GM18868 (cell line): Measurements from ENCODE around the gene TAF11L2.
"Not testable (repeated sequence)": the region's sequence is repeated elsewhere in the genome, so short reads cannot be mapped to it uniquely, and the experiment has no call there.

Experiments
- ATAC-seq: cut with Tn5 transposase; IDR thresholded peaks from one replicate; pipeline ENCODE4 v1.9.1; 2021; ENCODE audit warnings: mild to moderate bottlenecking, moderate library complexity; ENCODE audit not compliant: unreplicated experiment

TAF11L2 gene

DNA sequence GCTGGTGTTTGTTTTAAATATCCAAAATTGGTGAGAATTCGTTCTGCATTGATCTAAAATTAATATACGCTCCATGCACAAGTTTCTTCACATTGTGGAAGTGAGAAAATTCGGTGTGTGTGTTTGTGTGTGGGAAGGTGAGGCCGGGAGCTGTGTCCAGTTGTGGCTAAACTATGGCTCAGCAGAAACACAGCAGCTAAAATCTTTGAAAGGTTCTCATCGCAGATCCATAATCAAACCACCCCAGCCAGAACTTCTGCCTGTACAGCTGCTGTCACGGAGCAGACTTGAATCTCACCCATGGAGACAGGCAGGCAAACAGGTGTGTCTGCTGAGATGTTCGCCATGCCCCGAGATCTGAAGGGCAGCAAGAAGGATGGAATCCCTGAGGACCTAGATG is at the start of gene TAF11L2:
Gene TAF11L2, plus strand, starts transcription at position 301 of the 400 bp plus-strand sequence.
- ATAC-seq, result not testable (repeated sequence)

DNA sequence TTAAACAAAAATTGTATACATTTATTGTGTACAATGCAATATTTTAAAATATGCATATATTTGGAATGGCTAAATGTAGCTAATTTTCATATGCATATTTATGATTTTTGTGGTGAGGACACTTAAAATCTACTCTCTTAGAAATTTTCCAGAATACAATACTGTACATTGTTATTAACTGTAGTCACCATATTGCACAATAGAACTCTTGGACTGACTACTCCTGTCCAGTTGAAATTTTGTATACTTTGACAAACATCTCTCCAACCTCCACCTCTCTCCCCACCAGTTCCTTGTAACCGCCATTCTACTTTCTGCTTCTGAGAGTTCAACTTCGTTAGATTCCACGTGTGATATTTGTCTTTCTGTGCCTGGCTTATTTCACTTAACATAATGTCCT is 49.2 kb upstream of the TAF11L2 start:
- no peak for ATAC-seq

DNA sequence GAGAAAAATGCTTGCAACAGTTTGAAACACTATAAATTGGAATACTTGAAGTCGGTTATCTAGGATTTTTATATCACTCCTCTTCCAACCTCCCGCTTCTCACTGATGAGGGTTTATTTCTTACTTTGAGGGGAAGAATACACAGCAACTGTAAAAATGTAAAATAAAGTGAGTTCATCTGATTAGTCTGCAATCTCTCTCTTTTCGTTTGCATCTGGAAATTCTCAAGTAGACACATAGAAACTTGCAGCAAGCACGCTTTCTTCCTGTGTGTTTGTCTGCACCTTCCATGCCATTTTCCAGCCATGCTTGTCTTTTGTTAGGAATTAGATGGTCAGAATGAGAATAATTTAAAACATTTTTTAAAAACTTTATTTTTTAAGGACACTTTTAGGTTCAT is 45.1 kb upstream of the TAF11L2 start:
- no peak for ATAC-seq

- ATAC-seq, result no peak
Measured at GRCh38 chr5:17455942-17456341, 42.1 kb upstream of the TAF11L2 start.

DNA sequence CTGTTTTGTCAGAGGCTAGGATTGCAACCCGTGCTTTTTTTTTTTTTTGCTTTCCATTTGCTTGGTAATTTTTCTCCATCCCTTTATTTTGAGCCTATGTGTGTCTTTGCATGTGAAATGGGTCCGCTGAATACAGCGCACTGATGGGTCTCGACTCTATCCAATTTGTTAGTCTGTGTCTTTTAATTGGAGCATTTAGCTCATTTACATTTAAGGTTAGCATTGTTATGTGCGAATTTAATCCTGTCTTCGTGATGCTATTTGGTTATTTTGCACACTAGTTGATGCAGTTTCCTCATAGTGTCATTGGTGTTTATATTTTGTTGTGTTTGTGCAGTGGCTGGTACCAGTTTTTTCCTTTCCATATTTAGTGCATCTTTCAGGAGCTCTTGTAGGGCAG is 36.2 kb upstream of the TAF11L2 start:
- no peak for ATAC-seq

GRCh38 chr5:17463653-17464052 is 34.4 kb upstream of the TAF11L2 start:
- no peak for ATAC-seq

DNA sequence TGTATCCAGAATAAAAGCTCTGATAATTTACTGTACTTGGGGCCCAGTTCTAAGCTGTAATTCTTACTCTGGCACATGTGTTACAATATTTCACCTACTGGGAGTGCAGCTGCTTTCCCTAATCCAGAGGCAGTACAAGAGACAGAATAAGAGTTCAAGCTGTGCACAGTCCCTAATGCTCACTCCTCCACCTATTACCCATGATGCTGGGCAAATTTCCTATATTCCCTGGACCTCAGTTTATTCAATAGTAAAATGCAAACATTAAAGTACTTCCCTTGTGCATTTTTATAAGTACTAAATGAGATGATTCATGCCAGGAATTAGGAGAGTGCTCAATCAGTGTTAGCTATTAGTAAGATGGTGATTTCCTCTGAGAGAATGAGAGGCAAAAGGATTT is 28.0 kb upstream of the TAF11L2 start:
- ATAC-seq, result no peak

DNA sequence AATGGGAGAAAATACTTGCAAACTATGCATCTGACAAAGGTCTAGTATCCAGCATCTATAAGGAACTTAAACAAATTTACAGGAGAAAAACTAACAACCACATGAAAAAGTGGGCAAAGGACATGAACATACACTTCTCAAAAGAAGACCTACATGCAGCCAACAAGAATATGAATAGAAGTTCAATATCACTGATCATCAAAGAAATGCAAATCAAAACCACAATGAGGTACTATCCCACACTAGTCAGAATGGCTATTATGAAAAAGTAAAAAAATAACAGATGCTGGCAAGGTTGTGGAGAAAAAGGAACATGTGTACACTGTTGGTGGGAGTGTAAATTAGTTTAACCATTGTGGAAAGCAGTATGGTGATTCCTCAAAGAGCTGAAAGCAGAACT is 23.0 kb upstream of the TAF11L2 start:
- ATAC-seq, result not testable (repeated sequence)

DNA sequence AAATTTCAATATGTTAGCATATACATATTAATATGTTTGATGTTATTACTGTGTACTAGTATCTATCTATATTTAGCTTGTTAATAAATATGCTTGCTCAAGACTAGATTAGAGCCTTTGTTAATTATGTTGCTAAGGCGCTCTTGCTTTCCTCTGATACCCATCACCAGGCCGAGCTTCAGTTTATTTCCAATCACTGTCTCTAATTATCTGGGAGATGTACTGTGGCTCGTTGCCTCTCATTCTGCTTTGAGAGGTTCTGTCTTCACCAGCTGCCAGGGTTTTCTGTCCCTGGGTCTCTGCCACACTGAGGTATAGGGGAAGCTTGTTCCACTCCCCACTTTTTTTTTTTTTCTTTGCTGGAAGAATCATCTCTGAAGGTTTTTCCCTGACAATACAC is 21.0 kb upstream of the TAF11L2 start:
- no peak for ATAC-seq

DNA sequence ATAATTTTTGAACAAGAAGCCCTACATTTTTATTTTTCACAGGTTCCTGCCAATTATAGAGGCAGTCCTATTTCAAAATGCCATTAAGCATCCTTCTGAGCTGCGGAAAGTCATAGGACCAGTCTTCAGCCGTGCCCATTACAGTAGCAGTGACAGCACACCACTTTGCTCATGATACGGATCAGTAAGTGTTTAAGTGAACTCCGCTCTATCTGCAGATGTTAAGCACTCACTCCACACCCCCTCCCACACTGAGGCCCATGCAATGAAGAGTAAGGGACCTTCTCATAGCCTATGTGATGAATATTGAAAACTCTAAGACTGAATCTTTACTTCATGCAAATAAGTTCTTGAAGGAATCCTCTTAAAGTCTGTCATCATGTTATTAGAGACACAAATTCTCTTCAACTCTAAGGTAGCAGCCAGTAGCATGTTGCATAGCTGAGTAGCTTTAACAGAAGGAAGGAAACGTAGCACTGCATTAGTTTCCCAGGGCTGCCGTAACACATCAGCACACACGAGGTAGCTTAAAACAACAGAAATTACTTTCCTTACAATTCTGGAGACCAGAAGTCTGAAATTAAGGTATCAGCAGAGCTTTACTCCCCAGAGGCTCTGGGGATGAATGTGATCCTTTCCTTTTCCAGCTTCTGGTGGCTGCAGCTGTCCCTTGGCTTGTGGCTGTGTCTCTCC is 20.3 kb upstream of the TAF11L2 start:
- no peak for ATAC-seq

GRCh38 chr5:17481378-17481777 is 16.7 kb upstream of the TAF11L2 start:
- no peak for ATAC-seq

DNA sequence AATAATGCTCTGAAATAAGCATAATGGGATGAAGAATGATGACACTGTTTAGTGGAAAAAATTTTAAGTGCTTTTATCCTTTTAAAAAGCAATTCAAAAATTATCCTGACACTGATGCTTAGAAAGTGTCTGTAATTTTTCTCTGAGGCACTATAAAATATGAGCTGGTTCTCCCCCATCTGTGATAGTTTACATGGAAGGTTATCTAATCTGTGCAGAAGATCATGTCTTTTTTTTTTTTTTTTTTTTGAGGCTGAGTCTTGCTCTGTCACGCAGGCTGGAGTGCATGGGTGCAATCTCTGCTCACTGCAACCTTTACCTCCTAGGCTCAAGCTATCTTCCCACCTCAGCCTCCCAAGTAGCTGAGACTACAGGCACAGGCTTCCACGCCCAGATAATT is 15.2 kb upstream of the TAF11L2 start:
- ATAC-seq, result no peak

GRCh38 chr5:17486464-17487173 is 11.4 kb upstream of the TAF11L2 start:
- not testable (repeated sequence) for ATAC-seq

- no peak for ATAC-seq
Measured at GRCh38 chr5:17487174-17487512, 10.9 kb upstream of the TAF11L2 start.

DNA sequence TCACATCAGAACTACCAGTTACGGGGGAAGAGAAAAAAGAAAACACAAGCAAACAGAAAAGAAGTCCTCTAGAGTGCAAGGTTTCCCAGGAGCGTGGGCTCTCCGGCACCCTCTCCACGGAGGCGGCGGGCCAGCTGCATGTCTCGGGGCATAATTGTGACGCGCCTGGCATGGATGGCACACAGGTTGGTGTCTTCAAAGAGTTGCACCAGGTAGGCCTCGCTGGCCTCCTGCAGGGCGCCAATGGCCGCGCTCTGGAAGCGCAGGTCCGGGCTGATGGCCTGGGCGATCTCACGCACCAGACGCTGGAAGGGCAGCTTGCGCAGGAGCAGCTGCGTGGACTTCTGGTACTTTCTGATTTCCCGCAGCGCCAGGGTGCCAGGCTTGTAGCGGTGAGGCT is 6.8 kb upstream of the TAF11L2 start:
- ATAC-seq, result not testable (repeated sequence)

DNA sequence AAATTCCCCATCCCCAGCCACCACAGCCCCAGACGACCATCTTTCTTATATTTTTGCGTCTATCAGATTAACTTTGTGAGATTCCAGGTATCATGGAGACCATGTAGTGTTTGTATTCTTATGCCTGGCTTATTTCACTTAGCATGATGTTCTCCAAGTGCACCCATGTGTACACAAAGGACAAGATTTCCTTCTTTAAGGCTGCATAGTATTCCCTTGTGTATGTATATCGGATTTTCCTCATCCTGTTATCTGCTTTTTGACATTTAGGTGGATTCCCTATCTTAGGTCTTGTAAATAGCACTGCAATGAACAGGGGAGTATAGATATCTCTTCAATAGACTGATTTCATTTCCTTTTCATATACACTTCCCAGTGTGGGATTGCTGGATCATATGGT is 5.3 kb upstream of the TAF11L2 start:
- ATAC-seq, result no peak

DNA sequence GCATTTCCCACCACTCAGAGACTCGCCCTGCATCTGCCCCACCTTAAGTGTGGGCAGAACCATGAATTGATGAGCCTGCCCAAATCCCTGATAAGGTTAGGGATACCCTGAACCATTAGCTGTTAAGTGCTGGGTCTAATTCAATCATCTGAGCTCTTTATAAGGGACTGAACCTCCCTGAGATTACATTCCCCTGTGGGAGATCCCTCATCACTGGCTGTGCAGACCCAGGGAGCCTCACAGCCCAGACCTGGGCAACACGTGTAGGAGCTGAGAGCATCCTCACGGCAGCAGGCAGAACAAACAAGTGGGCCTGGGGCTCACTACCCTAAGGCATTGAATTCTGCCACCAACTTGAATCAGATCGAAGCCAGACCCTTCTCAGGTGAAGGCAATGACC is 585 bp upstream of the TAF11L2 start:
- ATAC-seq, result no peak

DNA sequence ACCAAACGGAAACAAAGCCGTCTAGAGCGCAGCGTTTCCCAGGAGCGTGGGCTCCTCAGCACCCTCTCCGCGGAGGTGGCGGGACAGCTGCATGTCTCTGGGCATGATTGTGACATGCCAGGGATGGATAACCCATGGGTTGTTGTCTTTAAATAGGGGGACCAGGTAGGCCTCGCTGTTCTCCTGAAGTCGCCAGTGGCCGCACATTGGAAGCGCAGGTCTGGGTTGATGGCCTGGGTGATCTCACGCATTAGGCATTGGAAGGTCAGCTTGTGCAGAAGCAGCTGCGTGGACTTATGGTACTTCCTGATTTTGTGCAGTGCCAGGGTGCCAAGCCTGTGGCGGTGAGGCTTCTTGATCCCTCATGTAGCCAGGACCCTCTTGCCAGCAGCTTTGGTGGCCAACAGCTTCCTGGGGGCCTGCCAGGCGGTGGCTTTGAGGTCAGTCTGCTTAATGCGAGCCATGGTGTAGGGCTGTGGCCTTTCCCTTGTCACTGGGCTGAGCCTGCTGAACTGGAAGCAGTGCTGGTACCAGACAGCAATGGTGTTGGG is 13.8 kb downstream of the TAF11L2 start:
- ATAC-seq, result no peak

- ATAC-seq, result not testable (repeated sequence)
Measured at GRCh38 chr5:17517526-17517925, 19.5 kb downstream of the TAF11L2 start.

DNA sequence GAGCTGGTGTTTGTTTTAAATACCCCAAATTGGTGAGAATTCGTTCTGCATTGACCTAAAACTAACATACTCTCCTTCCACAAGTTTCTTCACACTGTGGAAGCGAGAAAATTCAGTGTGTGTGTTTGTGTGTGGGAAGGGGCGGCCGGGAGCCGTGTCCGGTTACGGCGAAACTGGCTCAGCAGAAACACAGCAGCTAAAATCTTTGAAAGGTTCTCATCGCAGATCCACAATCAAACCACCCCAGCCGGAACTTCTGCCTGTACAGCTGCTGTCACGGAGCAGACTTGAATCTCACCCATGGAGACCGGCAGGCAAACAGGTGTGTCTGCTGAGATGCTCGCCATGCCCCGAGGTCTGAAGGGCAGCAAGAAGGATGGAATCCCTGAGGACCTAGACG is 20.0 kb downstream of the TAF11L2 start, which contains the start of gene TAF11L3:
Gene TAF11L3, plus strand, starts transcription at position 301 of the 400 bp plus-strand sequence.
- not testable (repeated sequence) for ATAC-seq

DNA sequence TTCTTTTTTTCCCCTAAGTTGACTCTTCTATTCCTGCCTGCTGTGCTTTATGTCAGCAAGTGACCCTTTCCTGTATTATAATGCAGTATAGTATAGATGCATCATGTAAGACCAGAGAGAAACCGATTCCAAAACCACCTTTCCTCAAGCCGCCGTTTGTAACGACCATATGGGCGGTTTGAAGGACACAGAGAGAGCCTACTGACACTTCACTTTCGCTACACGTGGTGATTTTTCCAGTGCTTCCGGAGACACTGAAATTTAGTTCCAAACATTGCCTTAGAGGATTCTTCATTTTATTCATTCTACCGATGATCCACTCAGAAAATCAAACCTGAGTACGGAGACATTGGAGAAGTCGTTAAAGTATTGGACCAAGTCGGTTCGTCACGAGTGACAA is 21.5 kb downstream of the TAF11L2 start:
- not testable (repeated sequence) for ATAC-seq

DNA sequence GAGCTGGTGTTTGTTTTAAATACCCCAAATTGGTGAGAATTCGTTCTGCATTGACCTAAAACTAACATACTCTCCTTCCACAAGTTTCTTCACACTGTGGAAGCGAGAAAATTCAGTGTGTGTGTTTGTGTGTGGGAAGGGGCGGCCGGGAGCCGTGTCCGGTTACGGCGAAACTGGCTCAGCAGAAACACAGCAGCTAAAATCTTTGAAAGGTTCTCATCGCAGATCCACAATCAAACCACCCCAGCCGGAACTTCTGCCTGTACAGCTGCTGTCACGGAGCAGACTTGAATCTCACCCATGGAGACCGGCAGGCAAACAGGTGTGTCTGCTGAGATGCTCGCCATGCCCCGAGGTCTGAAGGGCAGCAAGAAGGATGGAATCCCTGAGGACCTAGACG is 23.5 kb downstream of the TAF11L2 start, which contains the start of gene TAF11L4:
Gene TAF11L4, plus strand, starts transcription at position 301 of the 400 bp plus-strand sequence.
- ATAC-seq, result not testable (repeated sequence)
